Sigmoid colon (tissue), 7 donors: Measurements from ENCODE around the gene ABCF3. TPM values are rescaled to one million over a fixed set of nuclear protein-coding genes. Genes with fewer than 3 reads are reported as not detected.

Experiments used
- DNase-seq: peaks from one replicate; pipeline ENCODE4 v3.0.0-alpha.2; 2019
- H3K27ac ChIP-seq, 4 donors: fragments of 200-600 bp; sonication (generic); one replicate each; pipeline ENCODE4 v1.5.1; 2016 to 2019; ENCODE audit warnings: mild to moderate bottlenecking in 1 of 4
- H3K27me3 ChIP-seq, 3 donors: fragments of 200-600 bp; sonication (generic); one replicate each; pipeline ENCODE4 v1.5.1; 2019; ENCODE audit warnings: mild to moderate bottlenecking in 1 of 3
- H3K36me3 ChIP-seq, 4 donors: fragments of 200-600 bp; sonication (generic); one replicate each; pipeline ENCODE4 v1.5.1; 2016 to 2019
- H3K4me1 ChIP-seq, 4 donors: fragments of 200-600 bp; sonication (generic); one replicate each; pipeline ENCODE4 v1.5.1; 2017 to 2019
- H3K4me3 ChIP-seq, 4 donors: fragments of 200-600 bp; sonication (generic); one replicate each; pipeline ENCODE4 v1.5.1; 2017 to 2019; ENCODE audit warnings: mild to moderate bottlenecking in 2 of 4, moderate library complexity in 1 of 4
- H3K9me3 ChIP-seq, 4 donors: fragments of 200-600 bp in 3 of 4; sonication (generic) in 3 of 4; one replicate each; pipeline versions ENCODE4 v1.5.1 to v1.6.1; 2013 to 2019
- CTCF ChIP-seq, 4 experiments: fragments of 450-650 bp in 3 of 4; fragments of 200-600 bp in 1 of 4; IDR thresholded peaks; one replicate each; pipeline ENCODE4 v1.5.1; 2016 to 2019; ENCODE audit warnings: antibody characterized with exemption in 4 of 4, mild to moderate bottlenecking in 3 of 4, moderate library complexity in 2 of 4
- EP300 ChIP-seq, 4 donors: sonication (generic); formaldehyde crosslinking; IDR thresholded peaks; one replicate each; pipeline ENCODE4 v1.6.1; 2017; ENCODE audit warnings: antibody characterized with exemption in 4 of 4
- POLR2A ChIP-seq, 2 donors: fragments of 450-650 bp; IDR thresholded peaks; one replicate each; pipeline ENCODE4 v1.6.1; 2016; ENCODE audit warnings: antibody characterized with exemption in 2 of 2, mild to moderate bottlenecking in 2 of 2, moderate library complexity in 2 of 2
- POLR2AphosphoS5 ChIP-seq, 4 donors: sonication (generic); formaldehyde crosslinking; IDR thresholded peaks; one replicate each; pipeline ENCODE4 v1.6.1; 2017; ENCODE audit warnings: antibody characterized with exemption in 4 of 4
- WGBS, 2 donors: extraction: QIAGEN DNeasy Blood & Tissue Kit; methylation state at CpG; one replicate each; pipeline ENCODE4 v1.1.7; 2013; 5-methylcytosine and 5-hydroxymethylcytosine counted together
- intact Hi-C: fragments of 100-400 bp; cut with DNase I; formaldehyde crosslinking; loops from one replicate; pipeline ENCODE4 v1.15.1; 2023
- polyA plus RNA-seq, 3 donors: library from polyadenylated mRNA; stranded (reverse); fragments of 200-250 nt; gene quantifications; one replicate each; pipeline ENCODE4 v1.2.3, GENCODE V29; 2013
- total RNA-seq, 4 donors: library from RNA; depleted of rRNA; stranded (reverse); fragments of >200 nt; gene quantifications; one replicate each; pipeline ENCODE4 v1.1.0, GENCODE V29; 2016
- donor health status: healthy with polysubstance abuse.
- donor health status: Bipolar disorder and iron deficiency.
- donor health status: healthy.

The ABCF3 gene
- total and polyA plus RNA-seq, 7 donors = 32.4 to 51.3 (median 41.3) TPM

- no peak overlapping the region for H3K27ac ChIP-seq
- intact Hi-C loops = no loop called here
- WGBS, 2 donors = 89 to 91% methylated on average over 6 of the region's 6 CpGs
- no peak for DNase-seq
- peaks cover 26 to 52% (median 34%) of the 10 kb centered on the region in 4 donors for H3K36me3 ChIP-seq
- TF ChIP-seq EP300 (IDR thresholded peaks at IDR 0.05) (no peak), POLR2AphosphoS5 (IDR thresholded peaks at IDR 0.05) (no peak), POLR2A (IDR thresholded peaks at IDR 0.05) (no peak), CTCF (IDR thresholded peaks at IDR 0.05) (no peak)
- no peaks in the 10 kb centered on the region for H3K9me3 ChIP-seq
- no peaks in the 10 kb centered on the region for H3K4me1 ChIP-seq
- H3K4me3 ChIP-seq = no peak overlapping the region
- no peaks in the 10 kb centered on the region for H3K27me3 ChIP-seq
Observed at GRCh38 chr3:184196536-184196935, 10.5 kb downstream of the ABCF3 start.

GRCh38 chr3:184198509-184198908 is 12.5 kb downstream of the ABCF3 start:
- Histone ChIP-seq H3K36me3 (peaks cover 7 to 33% (median 15%) of the 10 kb centered on the region in 4 donors), H3K27me3 (no peaks in the 10 kb centered on the region), H3K4me1 (no peaks in the 10 kb centered on the region), H3K4me3 (no peak overlapping the region), H3K9me3 (no peaks in the 10 kb centered on the region), H3K27ac (no peak overlapping the region)
- intact Hi-C loops = no loop called here
- TF ChIP-seq EP300 (IDR thresholded peaks at IDR 0.05) (no peak), CTCF (IDR thresholded peaks at IDR 0.05) (no peak), POLR2A (IDR thresholded peaks at IDR 0.05) (no peak), POLR2AphosphoS5 (IDR thresholded peaks at IDR 0.05) (no peak)
- WGBS, 2 donors = 91 to 94% methylated on average over 9 of the region's 9 CpGs
- no peak for DNase-seq

GRCh38 chr3:184200825-184201224 is 14.8 kb downstream of the ABCF3 start:
- no peak overlapping the region for H3K27ac ChIP-seq
- no peaks in the 10 kb centered on the region for H3K9me3 ChIP-seq
- no peak overlapping the region for H3K4me3 ChIP-seq
- H3K27me3 ChIP-seq = peaks cover 0 to 2% (median 0%) of the 10 kb centered on the region in 3 donors
- DNase-seq = no peak
- H3K36me3 ChIP-seq = peaks cover 0 to 10% (median under 1%) of the 10 kb centered on the region in 4 donors
- intact Hi-C loops = no loop called here
- TF ChIP-seq CTCF (IDR thresholded peaks at IDR 0.05) (no peak), POLR2A (IDR thresholded peaks at IDR 0.05) (no peak), POLR2AphosphoS5 (IDR thresholded peaks at IDR 0.05) (no peak), EP300 (IDR thresholded peaks at IDR 0.05) (no peak)
- H3K4me1 ChIP-seq = no peaks in the 10 kb centered on the region

GRCh38 chr3:184203526-184203925 is 17.5 kb downstream of the ABCF3 start:
- TF ChIP-seq POLR2A (IDR thresholded peaks at IDR 0.05) (no peak), EP300 (IDR thresholded peaks at IDR 0.05) (no peak), CTCF (IDR thresholded peaks at IDR 0.05) (no peak), POLR2AphosphoS5 (IDR thresholded peaks at IDR 0.05) (no peak)
- Histone ChIP-seq H3K4me1 (no peaks in the 10 kb centered on the region), H3K36me3 (no peaks in the 10 kb centered on the region), H3K9me3 (no peaks in the 10 kb centered on the region), H3K27me3 (peaks cover 0 to 20% (median 0%) of the 10 kb centered on the region in 3 donors), H3K4me3 (no peak overlapping the region), H3K27ac (no peak overlapping the region)
- intact Hi-C loops = no loop called here
- 86 to 90% methylated on average over 8 of the region's 8 CpGs for WGBS, 2 donors
- no peak for DNase-seq
